Body of pancreas (tissue), 4 donors: ENCODE measurements around the gene TMEM170B. TPM values are rescaled to one million over a fixed set of nuclear protein-coding genes. Genes with fewer than 3 reads are reported as not detected.

Experiments
- ATAC-seq: fragments of 150-250 bp; one replicate; pipeline ENCODE4 v1.9.1; 2016
- DNase-seq, 4 donors: peaks; one replicate each; pipeline ENCODE4 v3.0.0-alpha.2; 2019
- H3K27ac ChIP-seq, 4 donors: fragments of 200-600 bp; sonication (generic); 1 replicate in 3 of 4; 2 replicates in 1 of 4; pipeline versions ENCODE4 v1.5.1 to v1.6.1; 2016 to 2019; ENCODE audit warnings: mild to moderate bottlenecking in 1 of 4, mixed read lengths in 1 of 4, moderate library complexity in 1 of 4
- H3K27me3 ChIP-seq, 2 donors: fragments of 200-600 bp; sonication (generic); one replicate each; pipeline ENCODE4 v1.6.0; 2016; ENCODE audit warnings: mild to moderate bottlenecking in 1 of 2
- H3K36me3 ChIP-seq, 2 donors: fragments of 200-600 bp; sonication (generic); replicated peaks in 1 of 2; 2 replicates each; pipeline ENCODE4 v1.5.1; 2016; ENCODE audit warnings: low read depth in 2 of 2; ENCODE audit not compliant: insufficient read depth in 1 of 2
- H3K4me1 ChIP-seq: fragments of 200-600 bp; sonication (generic); one replicate; pipeline ENCODE4 v1.6.0; 2016
- H3K4me3 ChIP-seq, 2 donors: fragments of 200-600 bp; sonication (generic); 1 replicate in 1 of 2; 2 replicates in 1 of 2; pipeline ENCODE4 v1.5.1; 2016 to 2019
- H3K9me3 ChIP-seq, 3 donors: fragments of 200-600 bp; sonication (generic); 1 replicate in 2 of 3; 2 replicates in 1 of 3; pipeline ENCODE4 v1.5.1; 2016
- CTCF ChIP-seq, 7 experiments: fragments of 450-650 bp in 4 of 7; fragments of 200-600 bp in 3 of 7; sonication (generic) in 3 of 7; IDR thresholded peaks; one replicate each; pipeline ENCODE4 v1.5.1; 2016 to 2019; ENCODE audit warnings: antibody characterized with exemption in 7 of 7
- POLR2A ChIP-seq, 3 donors: fragments of 450-650 bp; IDR thresholded peaks; one replicate each; pipeline ENCODE4 v1.6.1; 2016; ENCODE audit warnings: antibody characterized with exemption in 3 of 3, mild to moderate bottlenecking in 2 of 3
- WGBS, 2 donors: methylation state at CpG; one replicate each; pipeline ENCODE4 v1.1.5; 2017; 5-methylcytosine and 5-hydroxymethylcytosine counted together
- intact Hi-C: fragments of 100-400 bp; cut with DNase I; formaldehyde crosslinking; loops from one replicate; pipeline ENCODE4 v1.15.1; 2023
- total RNA-seq, 2 donors: library from RNA; depleted of rRNA; stranded (reverse); fragments of >200 nt; gene quantifications; one replicate each; pipeline ENCODE4 v1.1.0, GENCODE V29; 2016

The TMEM170B gene
- total RNA-seq = 1 to 10 TPM; 3.0 to 3.6 TPM

- DNase-seq = peak; percentile 91 to 94 (median 94)
- intact Hi-C loops = no loop called here
- WGBS, 2 donors = 0 to 2% methylated on average over 9 to 63 of the region's 110 CpGs
- Histone ChIP-seq H3K27me3 (no peaks in the 10 kb centered on the region), H3K4me3 (peak within 1 kb of the TSS; percentile 75 to 76), H3K4me1 (peaks cover 19% of the 10 kb centered on the region), H3K36me3 (no peaks in the 10 kb centered on the region), H3K9me3 (no peaks in the 10 kb centered on the region), H3K27ac (peak within 1 kb of the TSS; percentile 62 to 87 (median 79))
- TF ChIP-seq POLR2A (IDR thresholded peaks at IDR 0.05) = peak; percentile 61 to 74 (median 72)
- peak in 1 of 7 experiments; percentile 5 for TF ChIP-seq CTCF (IDR thresholded peaks at IDR 0.05)
- ATAC-seq = peak; percentile 94
Observed at GRCh38 chr6:11537229-11538051, at the start of gene TMEM170B. Gene TMEM170B, plus strand, starts transcription at chr6:11537749. Its CDS starts 529 bp downstream, at chr6:11538278.

GRCh38 chr6:11490996-11491395 lies 46.6 kb upstream of the TMEM170B start:
- no peaks in the 10 kb centered on the region for H3K9me3 ChIP-seq
- no peaks in the 10 kb centered on the region for H3K4me1 ChIP-seq
- no peak for ATAC-seq
- H3K36me3 ChIP-seq = no peaks in the 10 kb centered on the region
- intact Hi-C loops = loop anchor here (5.0 to 10.0 kb wide), 3 partner anchors 246 to 344 kb away; no protein-coding TSS in a partner anchor
- H3K27me3 ChIP-seq = no peaks in the 10 kb centered on the region
- WGBS, 2 donors = 61 to 71% methylated on average over 6 of the region's 6 CpGs
- H3K4me3 ChIP-seq = no peak overlapping the region
- TF ChIP-seq POLR2A (IDR thresholded peaks at IDR 0.05) = no peak
- TF ChIP-seq CTCF (IDR thresholded peaks at IDR 0.05) = no peak
- no peak for DNase-seq
- H3K27ac ChIP-seq = no peak overlapping the region

GRCh38 chr6:11491596-11492463 lies 45.7 kb upstream of the TMEM170B start:
- Histone ChIP-seq H3K27ac (no peak overlapping the region), H3K27me3 (no peaks in the 10 kb centered on the region), H3K4me3 (no peak overlapping the region), H3K4me1 (no peaks in the 10 kb centered on the region), H3K9me3 (no peaks in the 10 kb centered on the region), H3K36me3 (no peaks in the 10 kb centered on the region)
- no peak for TF ChIP-seq CTCF (IDR thresholded peaks at IDR 0.05)
- no peak for TF ChIP-seq POLR2A (IDR thresholded peaks at IDR 0.05)
- intact Hi-C loops = loop anchor here (5.0 to 10.0 kb wide), 3 partner anchors 247 to 345 kb away; no protein-coding TSS in a partner anchor
- ATAC-seq (no peak), DNase-seq (no peak)
- WGBS, 2 donors = 78 to 81% methylated on average over 10 of the region's 10 CpGs

- no peaks in the 10 kb centered on the region for H3K27me3 ChIP-seq
- no peak overlapping the region for H3K4me3 ChIP-seq
- DNase-seq (no peak), ATAC-seq (no peak)
- no peak overlapping the region for H3K27ac ChIP-seq
- TF ChIP-seq CTCF (IDR thresholded peaks at IDR 0.05) (no peak), POLR2A (IDR thresholded peaks at IDR 0.05) (no peak)
- H3K4me1 ChIP-seq = no peaks in the 10 kb centered on the region
- intact Hi-C loops = loop anchor here (5.0 to 10.0 kb wide), 3 partner anchors 248 to 345 kb away; no protein-coding TSS in a partner anchor
- no peaks in the 10 kb centered on the region for H3K36me3 ChIP-seq
- H3K9me3 ChIP-seq = no peaks in the 10 kb centered on the region
- 74 to 88% methylated on average over 11 of the region's 11 CpGs for WGBS, 2 donors
Observed at GRCh38 chr6:11492464-11493290, 44.9 kb upstream of the TMEM170B start.
